ENCODE data around the gene ADM. TPM values are rescaled to one million over a fixed set of nuclear protein-coding genes. Genes with fewer than 3 reads are reported as not detected.

The ADM gene
- total RNA-seq, 1 experiment from 2014 or later, result 101 TPM

DNA sequence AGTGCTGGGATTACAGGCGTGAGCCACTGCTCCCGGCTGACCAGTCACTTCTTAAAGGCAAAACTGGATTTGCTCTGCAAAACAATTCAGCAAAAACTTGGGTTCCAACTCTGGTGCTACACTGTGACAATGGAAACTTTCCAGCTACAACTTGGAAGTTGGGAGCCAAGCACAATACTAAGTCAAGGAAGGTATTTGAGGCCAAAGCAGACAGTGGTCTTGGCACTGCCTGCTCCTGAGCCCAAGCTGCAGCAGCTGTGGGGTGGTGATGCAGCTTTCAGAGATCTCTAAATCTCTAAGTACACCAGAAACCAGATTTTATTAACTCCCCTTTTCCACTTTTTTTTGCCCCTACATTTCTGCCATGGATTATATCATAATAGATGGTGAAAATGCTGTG lies 17.5 kb downstream of the ADM start:
- DNase-seq (ENCODE audit: low read depth), result no peak
- in situ Hi-C loops (cut with HindIII; ENCODE audit: low pct_unique_long_range_greater_than_20kb, low sequenced_read_pairs), result no loop called here

DNA sequence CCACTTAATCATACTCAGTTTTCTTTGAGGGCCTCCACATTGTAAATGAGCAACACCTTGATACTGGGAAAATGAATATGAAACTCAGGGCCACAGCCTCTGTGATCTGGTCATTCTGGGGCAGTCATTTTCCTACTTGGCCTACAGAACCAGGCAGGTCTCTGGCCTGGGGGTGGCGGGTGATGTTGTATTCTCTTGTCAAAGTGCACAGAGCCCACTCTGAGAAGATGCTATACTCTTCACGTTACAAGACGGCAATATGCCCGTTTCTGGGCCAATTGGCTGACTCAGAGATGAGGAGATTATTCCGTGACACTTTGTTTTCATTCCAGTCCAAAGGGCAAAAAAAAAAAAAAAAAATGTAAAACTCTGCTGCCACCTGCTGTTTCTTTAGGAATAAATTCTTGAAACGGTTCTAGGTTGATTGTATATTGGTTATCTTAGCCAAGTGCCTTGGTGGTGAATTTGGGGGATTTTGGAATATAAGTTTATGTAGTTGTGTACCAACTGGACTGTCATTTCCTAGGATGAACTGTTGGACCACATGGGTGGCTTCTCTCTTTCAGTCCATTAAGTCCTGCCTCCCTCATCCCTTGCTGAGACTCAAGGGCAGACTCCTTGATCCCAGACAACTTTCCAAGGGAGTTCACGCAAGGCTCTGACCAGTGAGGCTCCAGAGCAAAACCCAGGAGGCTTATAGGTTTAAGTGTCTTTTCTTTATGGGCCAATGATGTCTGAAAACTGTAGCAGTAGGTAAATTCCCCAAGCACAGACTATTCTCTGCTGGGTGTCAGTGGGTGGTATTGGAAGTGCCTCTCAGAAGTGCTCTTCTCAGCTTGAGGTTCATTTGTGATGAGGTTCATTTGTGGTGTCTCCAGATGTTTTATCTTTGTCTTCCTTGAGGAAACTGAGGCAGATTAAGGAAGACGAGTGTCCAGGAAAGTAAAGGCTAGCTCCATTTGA lies 18.2 kb downstream of the ADM start:
- in situ Hi-C loops (cut with HindIII; ENCODE audit: low pct_unique_long_range_greater_than_20kb, low sequenced_read_pairs), result no loop called here
- peak; percentile 86 for DNase-seq (ENCODE audit: low read depth)

DNA sequence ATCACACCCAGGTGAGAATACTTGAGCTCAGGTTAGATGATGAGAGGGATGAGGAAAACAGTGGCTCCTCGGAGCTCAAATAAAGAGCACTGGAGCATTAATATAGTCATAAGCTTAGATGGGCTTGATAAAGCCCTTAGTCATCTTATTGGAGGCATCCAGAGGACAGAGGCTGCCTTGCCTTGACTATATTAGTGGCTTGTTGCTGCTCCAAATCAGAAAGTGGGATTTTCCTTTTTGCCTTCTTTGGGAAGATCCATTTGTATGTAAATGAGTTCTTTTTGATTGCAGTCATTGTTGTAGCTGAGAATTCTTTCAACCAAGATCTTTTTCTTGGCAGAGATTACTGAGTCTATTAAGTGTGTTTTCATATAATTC lies 18.9 kb downstream of the ADM start:
- in situ Hi-C loops (cut with HindIII; ENCODE audit: low pct_unique_long_range_greater_than_20kb, low sequenced_read_pairs), result no loop called here
- peak; percentile 79 for DNase-seq (ENCODE audit: low read depth)

DNA sequence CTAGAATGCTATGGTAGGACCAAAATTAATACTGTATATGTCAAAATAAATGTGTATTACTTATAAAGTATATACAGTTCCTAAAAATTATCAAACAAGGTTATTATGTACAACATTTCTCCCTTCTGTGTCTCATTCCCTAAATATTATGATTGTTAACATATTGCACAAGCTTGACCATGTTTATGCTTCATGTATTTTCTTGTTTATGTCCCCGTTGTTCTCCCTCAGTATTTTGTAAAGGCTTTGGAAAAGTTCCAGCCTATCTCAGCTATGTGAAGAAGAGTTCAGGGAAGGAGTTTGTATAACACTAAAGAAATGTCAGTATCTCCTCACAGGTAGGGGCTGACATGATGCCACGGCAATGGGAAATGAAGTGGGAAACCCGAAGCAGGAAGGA lies 19.6 kb downstream of the ADM start:
- in situ Hi-C loops (cut with HindIII; ENCODE audit: low pct_unique_long_range_greater_than_20kb, low sequenced_read_pairs), result no loop called here

DNA sequence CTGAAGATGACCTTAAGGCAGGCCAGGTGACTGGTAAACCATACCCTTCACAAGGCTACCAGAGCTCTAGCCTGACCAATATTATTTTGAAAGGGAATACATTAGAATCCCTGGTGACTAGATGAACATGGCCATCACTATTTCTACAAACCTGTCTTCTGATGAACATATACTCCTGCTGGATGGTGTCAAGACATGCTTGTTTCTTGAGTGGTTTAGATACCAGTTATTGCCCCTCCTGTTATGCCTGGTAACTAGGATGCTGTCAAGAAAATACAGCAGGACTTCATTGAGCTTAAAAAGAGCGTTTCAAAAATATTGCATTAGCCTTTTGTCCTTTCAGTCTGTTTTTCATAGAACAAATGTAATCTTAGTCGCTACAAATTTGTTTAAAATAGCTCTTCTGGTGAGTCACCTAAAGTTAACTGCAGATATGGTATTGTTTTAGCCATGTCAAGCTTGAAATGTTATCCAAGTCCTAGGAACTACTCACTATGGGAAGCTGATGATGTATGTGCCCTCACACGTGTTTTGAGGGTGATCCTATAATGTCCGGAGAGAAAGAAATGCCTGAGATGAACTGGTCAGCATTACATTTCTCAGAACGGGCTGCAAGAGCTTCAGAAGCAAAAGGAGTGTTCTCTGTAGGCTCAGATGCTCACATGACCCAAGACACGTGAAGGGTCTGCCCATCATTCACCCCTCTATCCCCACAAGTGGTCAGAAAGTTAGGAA lies 20.6 kb downstream of the ADM start:
- DNase-seq (ENCODE audit: low read depth), result peak; percentile 44
- in situ Hi-C loops (cut with HindIII; ENCODE audit: low pct_unique_long_range_greater_than_20kb, low sequenced_read_pairs), result no loop called here

More for the DNA sequence above, 19.6 kb downstream of the ADM start:
- no peak for DNase-seq (ENCODE audit: low read depth)

DNA sequence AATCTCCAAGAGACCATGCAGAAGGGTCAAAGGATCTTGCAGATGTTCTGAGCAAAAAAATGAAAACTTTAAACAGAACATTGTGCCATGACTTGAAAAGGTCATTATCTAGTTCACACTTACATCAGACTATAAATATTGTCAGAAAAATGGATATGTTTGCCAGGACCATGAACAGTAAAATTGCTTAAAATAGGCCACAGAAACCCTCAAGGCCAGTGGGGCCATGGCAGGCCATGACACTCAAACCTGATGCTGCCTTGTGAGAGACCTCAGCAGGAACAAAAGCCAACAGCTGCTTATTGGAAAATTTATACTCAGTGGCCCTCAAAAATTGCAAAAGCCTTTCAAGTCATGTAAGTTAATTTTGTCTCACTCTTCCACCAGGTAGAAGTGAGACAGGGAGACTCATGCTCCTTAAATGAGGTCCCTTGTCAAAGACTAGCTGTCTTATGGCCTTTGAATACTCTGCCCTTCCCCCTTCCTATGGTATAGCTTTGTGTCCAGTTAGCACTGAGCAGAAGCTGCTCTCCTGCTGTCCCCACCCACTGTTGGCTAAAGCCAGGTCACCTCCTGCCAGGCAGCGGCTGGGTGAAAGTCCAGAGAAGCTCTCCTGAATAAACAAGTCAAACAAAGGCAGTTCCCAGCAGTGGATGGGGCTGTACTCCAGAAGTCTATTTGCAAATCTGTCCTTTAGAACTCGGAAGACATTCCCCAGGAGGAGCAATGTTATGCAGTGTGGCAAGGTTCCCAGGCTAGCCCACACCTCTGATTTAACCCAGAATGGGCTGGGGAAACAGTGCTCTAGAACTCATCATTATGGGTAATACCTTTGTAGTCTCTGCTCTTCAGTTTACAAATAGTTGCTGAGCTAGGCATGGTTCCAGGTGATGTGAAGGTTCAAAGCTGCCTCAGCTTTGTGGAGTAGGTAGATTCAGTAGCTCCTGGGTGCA lies 21.4 kb downstream of the ADM start:
- in situ Hi-C loops (cut with HindIII; ENCODE audit: low pct_unique_long_range_greater_than_20kb, low sequenced_read_pairs), result no loop called here
- no peak for DNase-seq (ENCODE audit: low read depth)

DNA sequence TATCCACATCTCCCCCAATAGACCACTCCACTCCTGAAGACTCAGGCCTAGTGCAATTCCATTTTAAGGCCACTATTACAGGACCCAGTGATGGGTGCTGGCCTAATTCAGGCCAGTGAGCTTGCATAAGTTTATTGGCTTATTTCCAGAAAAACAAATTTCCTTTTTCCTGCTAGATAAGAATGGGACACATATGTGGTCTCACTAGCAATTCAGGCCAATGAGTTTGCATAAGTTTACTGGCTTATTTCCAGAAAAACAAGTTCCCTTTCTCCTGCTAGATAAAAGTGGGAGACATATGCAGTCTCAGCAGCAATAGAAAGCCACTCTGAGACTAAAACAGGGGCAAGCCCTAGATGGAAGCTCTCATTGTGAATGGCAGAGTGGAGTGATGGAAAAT lies 22.4 kb downstream of the ADM start:
- no peak for DNase-seq (ENCODE audit: low read depth)
- in situ Hi-C loops (cut with HindIII; ENCODE audit: low pct_unique_long_range_greater_than_20kb, low sequenced_read_pairs), result no loop called here

DNA sequence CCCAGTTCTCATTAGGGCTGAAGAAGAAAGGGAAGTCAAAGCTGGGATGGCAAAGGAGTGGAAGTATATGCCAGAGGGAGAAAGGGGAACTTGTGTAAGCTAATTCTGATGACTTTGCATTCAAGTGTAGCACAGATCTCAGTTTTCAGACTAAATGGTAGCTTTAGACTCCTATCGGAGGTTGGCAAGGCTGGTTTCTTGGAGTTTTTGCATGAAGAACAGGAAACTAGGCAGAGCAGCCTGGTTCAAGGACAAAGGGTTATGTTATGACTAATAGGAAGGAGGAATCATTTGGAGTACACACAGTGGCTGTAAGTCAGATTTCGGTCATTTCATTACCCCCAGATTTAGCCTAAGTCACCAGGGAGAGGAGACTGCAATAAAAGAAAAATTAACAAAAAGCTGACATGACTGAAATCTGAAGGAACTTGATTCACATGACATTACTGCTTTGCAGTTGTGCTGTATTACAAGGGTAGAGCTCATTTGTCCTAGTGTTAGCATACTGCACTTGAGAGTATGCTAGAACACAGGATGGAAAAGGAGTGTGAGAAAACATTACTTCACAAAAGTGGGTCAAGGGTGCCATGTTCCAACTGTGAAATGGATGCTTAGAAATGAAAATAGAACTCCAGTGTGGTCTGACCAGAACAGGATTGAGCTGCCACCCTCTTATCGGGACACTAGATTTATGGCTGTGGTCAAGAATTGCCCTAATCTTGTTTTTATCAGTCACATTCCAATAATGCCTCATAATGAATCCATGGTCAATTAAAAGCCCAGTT lies 23.6 kb downstream of the ADM start:
- peak; percentile 51 for DNase-seq (ENCODE audit: low read depth)
- in situ Hi-C loops (cut with HindIII; ENCODE audit: low pct_unique_long_range_greater_than_20kb, low sequenced_read_pairs), result no loop called here

DNA sequence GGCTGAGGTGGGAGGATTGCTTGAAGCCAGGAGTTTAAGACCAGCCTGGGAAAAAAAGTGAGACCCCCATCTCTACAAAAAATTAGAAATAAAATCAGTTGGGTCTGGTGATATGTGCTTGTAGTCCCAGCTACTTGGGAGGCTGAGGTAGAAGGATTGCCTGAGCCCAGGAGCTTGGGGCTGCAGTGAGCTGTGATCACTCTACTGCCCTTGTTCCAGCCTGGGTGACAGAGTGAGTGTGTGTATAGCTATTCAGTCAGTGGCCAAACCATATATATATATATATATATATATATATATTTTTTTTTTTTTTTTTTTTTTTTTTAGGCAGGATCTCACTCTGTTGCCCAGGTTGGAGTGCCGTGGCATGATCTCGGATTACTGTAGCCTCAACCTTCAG lies 24.5 kb downstream of the ADM start:
- in situ Hi-C loops (cut with HindIII; ENCODE audit: low pct_unique_long_range_greater_than_20kb, low sequenced_read_pairs), result no loop called here
- no peak for DNase-seq (ENCODE audit: low read depth)

DNA sequence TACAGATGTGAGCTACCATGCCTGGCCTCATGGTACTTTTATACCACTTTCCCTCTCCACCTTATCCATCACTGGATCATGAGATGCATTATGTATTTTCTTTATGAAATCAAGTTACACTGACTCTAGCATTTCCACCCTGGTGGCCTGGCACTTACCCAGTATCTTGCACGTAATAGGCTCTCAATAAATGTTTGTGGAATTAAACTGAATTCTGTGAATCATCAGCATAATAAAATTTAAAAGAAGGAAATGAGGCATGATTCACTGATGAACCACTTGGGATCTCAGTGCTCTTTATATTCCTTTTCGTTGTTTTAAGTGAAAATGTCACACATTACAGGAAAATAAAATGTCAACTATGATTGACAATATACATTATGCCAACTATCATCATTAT lies 25.1 kb downstream of the ADM start:
- no peak for DNase-seq (ENCODE audit: low read depth)
- in situ Hi-C loops (cut with HindIII; ENCODE audit: low pct_unique_long_range_greater_than_20kb, low sequenced_read_pairs), result no loop called here

DNA sequence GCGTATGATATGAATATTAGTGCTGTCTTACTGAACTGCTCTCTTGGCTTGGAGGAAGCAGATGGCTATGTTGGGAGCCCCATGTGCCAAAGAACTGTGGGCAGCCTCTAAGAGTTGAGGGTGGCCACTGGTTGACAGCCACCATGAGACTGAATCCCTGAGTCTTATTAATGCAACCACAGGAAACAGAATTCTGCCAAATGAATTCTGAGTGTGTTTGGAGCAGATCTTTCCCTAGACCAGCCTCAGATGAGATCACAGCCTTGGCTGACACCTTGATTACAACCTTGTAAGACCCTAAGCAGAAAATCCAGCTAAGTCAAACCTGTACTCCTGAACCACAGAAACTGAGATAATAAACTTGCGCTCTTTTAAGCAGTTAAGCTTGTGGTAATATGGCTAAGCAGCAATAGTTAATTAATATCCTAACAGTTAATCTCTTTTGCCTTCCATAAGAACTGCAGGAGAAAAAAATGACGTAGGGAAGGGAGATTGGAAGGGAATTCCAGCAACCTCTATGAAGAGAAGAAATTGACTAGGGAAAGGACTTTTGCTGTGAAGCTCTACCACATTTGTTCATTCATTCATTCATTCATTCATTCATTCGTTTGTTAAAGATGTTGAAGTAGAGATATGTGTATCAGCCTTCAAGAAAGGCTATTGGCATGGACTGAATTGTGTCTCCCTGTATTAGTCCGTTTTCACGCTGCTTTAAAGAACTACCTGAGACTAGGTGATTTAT lies 26.8 kb downstream of the ADM start:
- no peak for DNase-seq (ENCODE audit: low read depth)

DNA sequence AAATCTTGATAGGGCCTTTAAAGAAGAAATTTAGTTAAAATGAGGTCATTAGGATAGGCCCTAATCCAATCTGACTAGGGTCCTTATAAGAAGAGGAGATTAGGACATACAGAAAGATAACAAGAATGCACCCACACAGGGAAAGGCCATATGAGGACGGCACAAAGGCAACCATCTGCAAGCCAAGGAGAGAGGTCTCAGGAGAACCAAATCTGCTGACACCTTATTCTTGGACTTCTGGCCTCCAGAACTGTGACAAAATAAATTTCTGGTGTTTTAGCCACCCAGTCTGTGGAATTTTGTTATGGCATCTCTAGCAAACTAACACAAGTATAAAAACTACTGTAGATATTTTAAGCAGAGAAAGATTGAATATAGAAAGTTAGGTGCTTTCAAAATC lies 28.6 kb downstream of the ADM start:
- DNase-seq (ENCODE audit: low read depth), result no peak
- in situ Hi-C loops (cut with HindIII; ENCODE audit: low pct_unique_long_range_greater_than_20kb, low sequenced_read_pairs), result no loop called here

More for the DNA sequence above, 26.8 kb downstream of the ADM start:
- in situ Hi-C loops (cut with HindIII; ENCODE audit: low pct_unique_long_range_greater_than_20kb, low sequenced_read_pairs), result no loop called here

DNA sequence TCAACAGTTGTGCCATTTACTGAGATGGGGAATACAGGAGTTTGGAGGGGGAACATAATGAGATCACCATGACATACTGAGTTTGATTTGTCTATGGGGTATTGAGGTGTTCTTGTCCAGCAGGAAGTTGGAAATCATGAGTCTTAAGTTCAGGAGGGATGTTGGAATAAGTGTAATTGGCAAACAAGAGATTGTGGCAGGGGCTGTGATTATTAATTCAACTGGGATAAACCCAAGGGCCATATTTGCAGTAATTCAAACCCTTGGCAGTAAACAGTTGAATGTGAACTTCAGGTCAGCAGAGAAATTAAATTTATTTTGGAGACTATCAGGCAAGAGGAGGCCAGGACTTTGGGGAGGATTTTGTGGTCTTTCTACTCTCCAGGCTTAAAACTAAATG lies 33.4 kb downstream of the ADM start:
- in situ Hi-C loops (cut with HindIII; ENCODE audit: low pct_unique_long_range_greater_than_20kb, low sequenced_read_pairs), result no loop called here
- DNase-seq (ENCODE audit: low read depth), result no peak

DNA sequence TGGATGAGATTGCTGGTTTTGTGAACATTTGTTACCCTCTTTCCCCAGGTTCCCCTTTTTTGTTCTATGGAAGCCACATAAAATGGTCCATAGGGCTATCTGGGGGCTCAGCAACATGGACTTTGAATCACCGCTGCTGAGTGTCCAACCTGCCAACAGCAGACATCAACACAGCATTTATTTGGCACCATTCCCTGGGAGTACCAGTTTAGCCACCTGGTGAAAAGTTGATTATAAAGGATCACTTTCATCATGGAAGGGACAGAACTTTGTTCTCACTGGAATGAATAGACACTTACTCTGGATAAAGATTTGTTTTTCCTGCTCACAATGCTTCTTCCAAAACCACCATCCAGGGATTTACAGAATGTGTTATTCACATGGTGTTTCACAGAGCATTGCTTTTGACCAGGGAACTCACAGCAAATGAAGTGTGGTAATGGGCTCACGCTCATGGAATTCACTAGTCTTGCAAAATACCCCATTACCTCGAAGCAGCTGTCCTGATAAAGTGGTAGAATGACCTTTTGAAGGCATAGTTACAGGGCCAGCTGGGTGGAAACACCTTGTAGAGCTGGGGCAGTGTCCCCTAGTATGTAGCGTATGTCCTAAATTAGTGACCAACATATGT lies 43.9 kb downstream of the ADM start:
- in situ Hi-C loops (cut with HindIII; ENCODE audit: low pct_unique_long_range_greater_than_20kb, low sequenced_read_pairs), result no loop called here
- DNase-seq (ENCODE audit: low read depth), result peak; percentile 56

DNA sequence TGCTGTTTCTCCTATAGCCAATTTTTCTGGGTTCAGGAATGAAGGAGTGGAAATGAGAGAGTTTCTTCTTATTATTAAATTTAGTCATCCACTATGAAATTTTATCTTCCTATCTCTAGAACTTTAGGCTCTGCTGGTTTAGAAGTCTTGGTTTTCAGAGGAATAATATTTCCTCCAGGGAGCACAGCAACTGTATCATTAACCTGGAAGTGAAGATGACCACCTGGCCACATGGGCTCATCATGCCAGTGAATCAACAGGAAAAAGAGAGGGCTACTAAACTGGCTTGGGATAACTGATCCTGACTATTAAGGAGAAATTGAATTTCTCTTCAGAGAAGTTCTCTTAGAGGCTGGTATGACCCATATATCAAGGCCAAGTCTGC lies 44.4 kb downstream of the ADM start:
- no peak for DNase-seq (ENCODE audit: low read depth)
- in situ Hi-C loops (cut with HindIII; ENCODE audit: low pct_unique_long_range_greater_than_20kb, low sequenced_read_pairs), result no loop called here

DNA sequence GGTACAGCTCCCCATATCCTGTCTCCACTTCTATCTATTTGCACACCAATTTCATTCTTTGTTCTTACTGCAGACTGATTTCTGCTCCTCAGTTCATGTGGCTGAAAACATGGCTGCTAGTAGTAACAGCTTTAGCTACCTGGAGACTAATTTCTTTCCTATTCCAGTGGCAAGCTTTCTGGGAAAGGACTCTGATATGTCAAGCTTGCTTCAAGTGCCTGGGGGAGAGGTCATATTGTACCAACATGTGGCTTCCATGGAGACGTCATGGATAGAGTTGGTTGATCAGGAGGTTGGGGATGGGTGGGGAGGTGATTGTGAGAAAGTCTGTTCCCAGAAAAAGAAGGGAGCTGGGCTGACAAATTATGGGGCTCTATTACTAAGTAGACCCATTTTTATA lies 44.9 kb downstream of the ADM start:
- in situ Hi-C loops (cut with HindIII; ENCODE audit: low pct_unique_long_range_greater_than_20kb, low sequenced_read_pairs), result no loop called here
- no peak for DNase-seq (ENCODE audit: low read depth)

DNA sequence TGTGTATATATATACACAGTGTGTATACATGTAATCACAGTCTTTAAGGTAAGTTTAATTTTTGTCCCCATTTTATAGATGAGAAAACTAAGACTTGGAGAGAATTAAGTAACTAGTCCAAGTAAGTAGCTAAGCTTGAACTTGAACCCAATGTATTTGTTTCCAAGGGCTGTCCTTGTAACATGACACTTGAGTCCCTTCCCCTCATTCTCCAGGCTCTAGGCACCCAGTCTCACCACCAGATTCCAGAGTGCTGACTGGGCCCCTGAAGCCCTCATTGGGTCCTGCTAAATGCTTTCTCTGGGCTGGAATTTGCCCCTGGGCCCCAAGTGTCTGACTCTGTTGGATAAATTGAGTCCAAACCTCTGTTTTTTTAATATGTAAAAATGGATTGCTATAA lies 45.5 kb downstream of the ADM start:
- peak; percentile 50 for DNase-seq (ENCODE audit: low read depth)
- in situ Hi-C loops (cut with HindIII; ENCODE audit: low pct_unique_long_range_greater_than_20kb, low sequenced_read_pairs), result no loop called here

Measured in Caki2 (cell line).